Measurements from ENCODE around the gene PPARGC1A.

The PPARGC1A gene

GRCh38 chr4:23866450-23867075 is 23.3 kb downstream of the PPARGC1A start:
- H3K9ac ChIP-seq (ENCODE audit: low read length in 2 of 2): no peak overlapping the region
- H3K4me3 ChIP-seq (ENCODE audit: low read length in 2 of 2): no peak overlapping the region
- no peaks in the 10 kb centered on the region for H3K9me3 ChIP-seq (ENCODE audit: control insufficient read depth in 2 of 2, low read length in 2 of 2)
- no peaks in the 10 kb centered on the region for H3K27me3 ChIP-seq (ENCODE audit: control insufficient read depth in 1 of 2, insufficient read depth in 2 of 2, low read length in 2 of 2)
- H3K4me1 ChIP-seq (ENCODE audit: control insufficient read depth, insufficient read depth, low read length): peaks cover 4% of the 10 kb centered on the region
- H3K36me3 ChIP-seq (ENCODE audit: control insufficient read depth in 2 of 2, insufficient read depth in 2 of 2, low read length in 2 of 2): no peaks in the 10 kb centered on the region
- no peak overlapping the region for H3K27ac ChIP-seq (ENCODE audit: low read length)

GRCh38 chr4:23861897-23862296 is 27.9 kb downstream of the PPARGC1A start:
- Histone ChIP-seq H3K36me3 (ENCODE audit: control insufficient read depth in 2 of 2, insufficient read depth in 2 of 2, low read length in 2 of 2) (no peaks in the 10 kb centered on the region), H3K27me3 (ENCODE audit: control insufficient read depth in 1 of 2, insufficient read depth in 2 of 2, low read length in 2 of 2) (no peaks in the 10 kb centered on the region), H3K4me3 (ENCODE audit: low read length in 2 of 2) (no peak overlapping the region), H3K9ac (ENCODE audit: low read length in 2 of 2) (no peak overlapping the region), H3K27ac (ENCODE audit: low read length) (no peak overlapping the region), H3K4me1 (ENCODE audit: control insufficient read depth, insufficient read depth, low read length) (no peaks in the 10 kb centered on the region), H3K9me3 (ENCODE audit: control insufficient read depth in 2 of 2, low read length in 2 of 2) (no peaks in the 10 kb centered on the region)

GRCh38 chr4:23860919-23861318 is 28.9 kb downstream of the PPARGC1A start:
- Histone ChIP-seq H3K4me3 (ENCODE audit: low read length in 2 of 2) (no peak overlapping the region), H3K27me3 (ENCODE audit: control insufficient read depth in 1 of 2, insufficient read depth in 2 of 2, low read length in 2 of 2) (no peaks in the 10 kb centered on the region), H3K36me3 (ENCODE audit: control insufficient read depth in 2 of 2, insufficient read depth in 2 of 2, low read length in 2 of 2) (no peaks in the 10 kb centered on the region), H3K9ac (ENCODE audit: low read length in 2 of 2) (no peak overlapping the region), H3K9me3 (ENCODE audit: control insufficient read depth in 2 of 2, low read length in 2 of 2) (no peaks in the 10 kb centered on the region), H3K27ac (ENCODE audit: low read length) (no peak overlapping the region), H3K4me1 (ENCODE audit: control insufficient read depth, insufficient read depth, low read length) (peaks cover 2% of the 10 kb centered on the region)

- H3K27me3 ChIP-seq (ENCODE audit: control insufficient read depth in 1 of 2, insufficient read depth in 2 of 2, low read length in 2 of 2): no peaks in the 10 kb centered on the region
- H3K27ac ChIP-seq (ENCODE audit: low read length): no peak overlapping the region
- H3K36me3 ChIP-seq (ENCODE audit: control insufficient read depth in 2 of 2, insufficient read depth in 2 of 2, low read length in 2 of 2): no peaks in the 10 kb centered on the region
Measured at GRCh38 chr4:23857367-23857959, 32.4 kb downstream of the PPARGC1A start.

GRCh38 chr4:23856630-23857029 is 33.2 kb downstream of the PPARGC1A start:
- H3K4me1 ChIP-seq (ENCODE audit: control insufficient read depth, insufficient read depth, low read length): peaks cover 2% of the 10 kb centered on the region
- no peak overlapping the region for H3K27ac ChIP-seq (ENCODE audit: low read length)
- H3K4me3 ChIP-seq (ENCODE audit: low read length in 2 of 2): no peak overlapping the region
- H3K9me3 ChIP-seq (ENCODE audit: control insufficient read depth in 2 of 2, low read length in 2 of 2): no peaks in the 10 kb centered on the region
- no peak overlapping the region for H3K9ac ChIP-seq (ENCODE audit: low read length in 2 of 2)
- H3K27me3 ChIP-seq (ENCODE audit: control insufficient read depth in 1 of 2, insufficient read depth in 2 of 2, low read length in 2 of 2): no peaks in the 10 kb centered on the region
- no peaks in the 10 kb centered on the region for H3K36me3 ChIP-seq (ENCODE audit: control insufficient read depth in 2 of 2, insufficient read depth in 2 of 2, low read length in 2 of 2)

More at GRCh38 chr4:23857367-23857959, 32.4 kb downstream of the PPARGC1A start:
- no peak overlapping the region for H3K9ac ChIP-seq (ENCODE audit: low read length in 2 of 2)
- peaks cover 2% of the 10 kb centered on the region for H3K4me1 ChIP-seq (ENCODE audit: control insufficient read depth, insufficient read depth, low read length)
- H3K4me3 ChIP-seq (ENCODE audit: low read length in 2 of 2): no peak overlapping the region
- H3K9me3 ChIP-seq (ENCODE audit: control insufficient read depth in 2 of 2, low read length in 2 of 2): no peaks in the 10 kb centered on the region

GRCh38 chr4:23855912-23856605 is 33.8 kb downstream of the PPARGC1A start:
- Histone ChIP-seq H3K27ac (ENCODE audit: low read length) (no peak overlapping the region), H3K4me3 (ENCODE audit: low read length in 2 of 2) (no peak overlapping the region), H3K4me1 (ENCODE audit: control insufficient read depth, insufficient read depth, low read length) (peaks cover 2% of the 10 kb centered on the region), H3K36me3 (ENCODE audit: control insufficient read depth in 2 of 2, insufficient read depth in 2 of 2, low read length in 2 of 2) (no peaks in the 10 kb centered on the region), H3K9me3 (ENCODE audit: control insufficient read depth in 2 of 2, low read length in 2 of 2) (no peaks in the 10 kb centered on the region), H3K9ac (ENCODE audit: low read length in 2 of 2) (no peak overlapping the region), H3K27me3 (ENCODE audit: control insufficient read depth in 1 of 2, insufficient read depth in 2 of 2, low read length in 2 of 2) (no peaks in the 10 kb centered on the region)

GRCh38 chr4:23853986-23854660 is 35.7 kb downstream of the PPARGC1A start:
- Histone ChIP-seq H3K9ac (ENCODE audit: low read length in 2 of 2) (no peak overlapping the region), H3K36me3 (ENCODE audit: control insufficient read depth in 2 of 2, insufficient read depth in 2 of 2, low read length in 2 of 2) (no peaks in the 10 kb centered on the region), H3K27me3 (ENCODE audit: control insufficient read depth in 1 of 2, insufficient read depth in 2 of 2, low read length in 2 of 2) (no peaks in the 10 kb centered on the region), H3K9me3 (ENCODE audit: control insufficient read depth in 2 of 2, low read length in 2 of 2) (no peaks in the 10 kb centered on the region), H3K27ac (ENCODE audit: low read length) (no peak overlapping the region), H3K4me3 (ENCODE audit: low read length in 2 of 2) (no peak overlapping the region), H3K4me1 (ENCODE audit: control insufficient read depth, insufficient read depth, low read length) (peaks cover 2% of the 10 kb centered on the region)

- Histone ChIP-seq H3K4me3 (ENCODE audit: low read length in 2 of 2) (no peak overlapping the region), H3K36me3 (ENCODE audit: control insufficient read depth in 2 of 2, insufficient read depth in 2 of 2, low read length in 2 of 2) (no peaks in the 10 kb centered on the region), H3K27me3 (ENCODE audit: control insufficient read depth in 1 of 2, insufficient read depth in 2 of 2, low read length in 2 of 2) (no peaks in the 10 kb centered on the region), H3K27ac (ENCODE audit: low read length) (no peak overlapping the region), H3K4me1 (ENCODE audit: control insufficient read depth, insufficient read depth, low read length) (no peaks in the 10 kb centered on the region), H3K9me3 (ENCODE audit: control insufficient read depth in 2 of 2, low read length in 2 of 2) (no peaks in the 10 kb centered on the region), H3K9ac (ENCODE audit: low read length in 2 of 2) (no peak overlapping the region)
Measured at GRCh38 chr4:23851464-23851863, 38.4 kb downstream of the PPARGC1A start.

- H3K36me3 ChIP-seq (ENCODE audit: control insufficient read depth in 2 of 2, insufficient read depth in 2 of 2, low read length in 2 of 2): no peaks in the 10 kb centered on the region
- H3K27ac ChIP-seq (ENCODE audit: low read length): no peak overlapping the region
- no peak overlapping the region for H3K4me3 ChIP-seq (ENCODE audit: low read length in 2 of 2)
- no peaks in the 10 kb centered on the region for H3K4me1 ChIP-seq (ENCODE audit: control insufficient read depth, insufficient read depth, low read length)
- H3K9me3 ChIP-seq (ENCODE audit: control insufficient read depth in 2 of 2, low read length in 2 of 2): no peaks in the 10 kb centered on the region
- no peaks in the 10 kb centered on the region for H3K27me3 ChIP-seq (ENCODE audit: control insufficient read depth in 1 of 2, insufficient read depth in 2 of 2, low read length in 2 of 2)
- no peak overlapping the region for H3K9ac ChIP-seq (ENCODE audit: low read length in 2 of 2)
Measured at GRCh38 chr4:23847158-23847557, 42.7 kb downstream of the PPARGC1A start.

GRCh38 chr4:23844961-23845360 is 44.9 kb downstream of the PPARGC1A start:
- H3K27me3 ChIP-seq (ENCODE audit: control insufficient read depth in 1 of 2, insufficient read depth in 2 of 2, low read length in 2 of 2): no peaks in the 10 kb centered on the region
- H3K27ac ChIP-seq (ENCODE audit: low read length): no peak overlapping the region
- H3K9me3 ChIP-seq (ENCODE audit: control insufficient read depth in 2 of 2, low read length in 2 of 2): no peaks in the 10 kb centered on the region
- no peak overlapping the region for H3K9ac ChIP-seq (ENCODE audit: low read length in 2 of 2)
- no peak overlapping the region for H3K4me3 ChIP-seq (ENCODE audit: low read length in 2 of 2)
- no peaks in the 10 kb centered on the region for H3K4me1 ChIP-seq (ENCODE audit: control insufficient read depth, insufficient read depth, low read length)
- H3K36me3 ChIP-seq (ENCODE audit: control insufficient read depth in 2 of 2, insufficient read depth in 2 of 2, low read length in 2 of 2): no peaks in the 10 kb centered on the region
